Measurements from ENCODE around the gene AGK. TPM values are rescaled to one million over a fixed set of nuclear protein-coding genes. Genes with fewer than 3 reads are reported as not detected.
"Not testable (repeated sequence)": the region's sequence is repeated elsewhere in the genome, so short reads cannot be mapped to it uniquely, and the experiment has no call there.

AGK gene
- polyA plus RNA-seq, 1 donor (not counting 4 experiments of a cell fraction or from before 2014, with no cell fraction given), result 40.0 TPM

GRCh38 chr7:141582063-141582462, 30.9 kb downstream of the AGK start:
- H3K9ac ChIP-seq (ENCODE audit: control insufficient read depth, extremely low read depth, insufficient read depth, low read length); H3K4me2 ChIP-seq (ENCODE audit: control insufficient read depth, extremely low read depth, insufficient read depth, low read depth, low read length); H3K4me3 ChIP-seq (ENCODE audit: control insufficient read depth in 2 of 3, extremely low read depth in 1 of 3, insufficient read depth in 2 of 3, low read depth in 1 of 3, low read length in 3 of 3); H3K36me3 ChIP-seq (ENCODE audit: control insufficient read depth in 2 of 2, extremely low read depth in 1 of 2, insufficient read depth in 2 of 2, low read length in 2 of 2); dilution Hi-C loops (cut with MboI; ENCODE audit: extremely low pct_ligation_motif_present, low sequenced_read_pairs); H3K27me3 ChIP-seq (ENCODE audit: control insufficient read depth, extremely low read depth, insufficient read depth, low read length); H4K20me1 ChIP-seq (ENCODE audit: control insufficient read depth, extremely low read depth, insufficient read depth, low read length); DNase-seq (ENCODE audit: low read depth, low spot score); H3K27ac ChIP-seq (ENCODE audit: control insufficient read depth, insufficient read depth, low read length); H3K9me1 ChIP-seq (ENCODE audit: control insufficient read depth, extremely low read depth, insufficient read depth, low read length); H3K79me2 ChIP-seq (ENCODE audit: control insufficient read depth, insufficient read depth, low read length); H3K9me3 ChIP-seq (ENCODE audit: control insufficient read depth, low read depth, low read length); FAIRE-seq; H2AFZ ChIP-seq (ENCODE audit: control insufficient read depth, low read length): not testable (repeated sequence)
- H3K4me1 ChIP-seq (ENCODE audit: control insufficient read depth, extremely low read depth, insufficient read depth, low read length), result peaks cover 26% of the 10 kb centered on the region

GRCh38 chr7:141584935-141585334, 33.7 kb downstream of the AGK start:
- Histone ChIP-seq H3K36me3 (ENCODE audit: control insufficient read depth in 2 of 2, extremely low read depth in 1 of 2, insufficient read depth in 2 of 2, low read length in 2 of 2) (peaks cover 0 to 2% of the 10 kb centered on the region in 2 experiments), H4K20me1 (ENCODE audit: control insufficient read depth, extremely low read depth, insufficient read depth, low read length) (no peaks in the 10 kb centered on the region), H3K4me3 (ENCODE audit: control insufficient read depth in 2 of 3, extremely low read depth in 1 of 3, insufficient read depth in 2 of 3, low read depth in 1 of 3, low read length in 3 of 3) (peak overlapping the region in 1 of 3 experiments; percentile 62), H3K27me3 (ENCODE audit: control insufficient read depth, extremely low read depth, insufficient read depth, low read length) (no peaks in the 10 kb centered on the region), H3K27ac (ENCODE audit: control insufficient read depth, insufficient read depth, low read length) (peak overlapping the region; percentile 80), H3K4me2 (ENCODE audit: control insufficient read depth, extremely low read depth, insufficient read depth, low read depth, low read length) (peak overlapping the region; percentile 81), H2AFZ (ENCODE audit: control insufficient read depth, low read length) (no peak overlapping the region), H3K9ac (ENCODE audit: control insufficient read depth, extremely low read depth, insufficient read depth, low read length) (no peak overlapping the region), H3K9me3 (ENCODE audit: control insufficient read depth, low read depth, low read length) (no peaks in the 10 kb centered on the region), H3K9me1 (ENCODE audit: control insufficient read depth, extremely low read depth, insufficient read depth, low read length) (no peaks in the 10 kb centered on the region), H3K4me1 (ENCODE audit: control insufficient read depth, extremely low read depth, insufficient read depth, low read length) (peaks cover 28% of the 10 kb centered on the region), H3K79me2 (ENCODE audit: control insufficient read depth, insufficient read depth, low read length) (peaks cover 2% of the 10 kb centered on the region)
- dilution Hi-C loops (cut with MboI; ENCODE audit: extremely low pct_ligation_motif_present, low sequenced_read_pairs), result no loop called here
- FAIRE-seq (no peak), DNase-seq (ENCODE audit: low read depth, low spot score) (no peak)
- TF ChIP-seq EZH2 (IDR thresholded peaks at IDR 0.05; ENCODE audit: low read length) (no peak), CTCF (optimal IDR thresholded peaks at IDR 0.05 in 1 of 3, IDR thresholded peaks at IDR 0.05 in 1 of 3, conservative IDR thresholded peaks at IDR 0.05 in 1 of 3; ENCODE audit: extremely low read depth in 1 of 3, insufficient read depth in 2 of 3, low read length in 3 of 3) (no peak)

All from keratinocyte (primary cell).